Jurkat, Clone E6-1 (cell line): Measurements from ENCODE around the gene ADCY5.
A peak's percentile ranks its signal among the peaks of the same experiment; 100 is the strongest.

ENCODE experiments used
- DNase-seq: peaks from one replicate; pipeline ENCODE4 v3.0.0-alpha.2; 2011; ENCODE audit warnings: low read depth, low spot score
- H3K4me3 ChIP-seq: 2 replicates; pipeline ENCODE4 v1.5.1; 2011; ENCODE audit warnings: mild to moderate bottlenecking, low read length, control low read depth, moderate library complexity

ADCY5 gene

DNA sequence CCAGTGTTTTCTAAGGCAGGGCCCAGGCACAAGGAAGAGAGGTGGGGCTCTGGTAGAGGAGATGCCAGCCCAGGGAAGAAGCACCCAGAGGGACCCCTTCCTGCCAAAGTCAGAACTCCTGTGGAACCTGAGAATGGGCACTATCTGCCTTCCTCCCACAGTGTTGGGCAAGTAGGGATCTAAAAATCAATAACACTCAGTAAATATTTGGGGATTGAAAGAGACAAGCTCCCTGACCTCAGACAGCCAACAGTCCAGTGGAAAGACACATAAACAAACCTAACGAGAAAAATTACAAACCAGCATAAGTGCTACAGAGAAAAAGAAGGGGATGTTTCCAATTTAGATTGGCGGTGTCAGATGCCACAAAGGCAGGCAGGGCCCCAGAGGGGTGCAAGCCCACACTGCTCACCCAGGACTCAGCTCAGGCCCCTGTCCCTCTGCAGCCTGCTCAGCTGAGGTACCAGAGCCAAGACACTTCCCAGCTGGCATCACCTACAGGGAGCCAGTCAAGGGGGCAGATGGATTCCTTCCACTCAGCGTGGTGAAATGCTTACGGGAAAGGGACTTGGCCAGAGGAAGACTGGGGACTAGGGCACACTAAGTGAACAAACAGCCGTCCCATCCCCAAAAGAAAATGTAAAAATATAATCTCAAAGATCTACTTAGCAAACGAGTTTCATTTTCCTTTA lies 15.9 kb downstream of the ADCY5 start:
- DNase-seq: no peak
- H3K4me3 ChIP-seq: no peak overlapping the region

DNA sequence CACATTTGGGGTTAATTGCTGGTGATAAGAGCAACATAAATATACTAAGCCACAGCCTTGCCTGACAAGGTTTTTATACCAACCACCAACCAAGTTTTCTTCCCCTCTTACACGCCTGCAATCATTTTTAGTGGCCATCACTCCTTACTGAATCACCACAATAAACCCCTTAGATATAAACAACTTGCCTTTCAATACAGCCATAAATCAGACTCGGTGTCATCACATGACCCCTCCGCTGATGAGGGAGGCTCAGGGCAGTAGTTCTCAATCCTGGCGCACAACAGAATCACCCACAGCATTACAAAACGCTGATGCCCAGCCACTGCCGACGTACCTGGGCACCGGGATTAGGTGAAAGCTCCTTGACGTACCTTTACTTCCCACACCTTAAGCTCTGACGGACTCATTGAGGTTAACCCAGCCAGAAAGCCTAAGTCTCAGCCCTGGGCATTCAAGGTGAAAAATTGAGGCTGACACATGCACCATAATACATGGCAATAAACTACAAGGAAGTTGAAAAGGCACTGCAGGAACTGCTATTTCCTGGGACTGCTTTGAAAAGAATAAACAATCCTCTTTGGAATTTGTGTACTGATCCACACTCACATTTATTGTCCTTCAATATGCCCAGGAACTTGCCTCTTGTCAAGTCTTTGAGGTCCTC lies 17.1 kb downstream of the ADCY5 start:
- H3K4me3 ChIP-seq: no peak overlapping the region
- no peak for DNase-seq

DNA sequence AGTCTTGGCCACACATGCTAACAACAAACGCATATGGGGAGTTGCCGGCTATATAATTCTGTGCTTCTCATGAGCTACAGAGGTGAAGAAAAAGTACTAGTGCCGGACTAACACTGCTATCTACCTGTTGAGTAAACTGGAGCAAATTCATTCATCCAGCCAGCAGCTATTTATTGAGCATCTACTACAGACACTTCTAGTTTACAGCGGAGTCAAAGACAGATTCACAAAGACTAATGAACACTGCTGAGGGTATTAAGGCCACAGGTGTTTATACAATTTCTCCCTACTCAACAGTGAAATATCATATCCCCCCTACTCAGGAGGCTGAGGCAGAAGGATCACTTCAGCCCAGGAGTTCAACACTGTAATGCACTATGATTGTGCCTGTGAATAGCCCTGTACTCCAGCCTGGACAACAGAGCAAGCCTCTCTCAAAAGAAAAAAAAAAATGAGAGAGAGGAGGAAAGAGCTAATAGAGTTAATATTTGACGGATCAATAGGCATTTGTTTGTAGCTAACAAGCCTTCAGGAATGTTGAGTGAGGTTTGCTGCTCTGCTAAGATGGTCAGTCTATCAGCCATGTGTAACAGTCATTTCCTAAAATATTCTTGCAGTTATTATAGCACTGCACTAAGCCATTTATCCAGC lies 17.8 kb downstream of the ADCY5 start:
- H3K4me3 ChIP-seq: no peak overlapping the region
- DNase-seq: no peak

DNA sequence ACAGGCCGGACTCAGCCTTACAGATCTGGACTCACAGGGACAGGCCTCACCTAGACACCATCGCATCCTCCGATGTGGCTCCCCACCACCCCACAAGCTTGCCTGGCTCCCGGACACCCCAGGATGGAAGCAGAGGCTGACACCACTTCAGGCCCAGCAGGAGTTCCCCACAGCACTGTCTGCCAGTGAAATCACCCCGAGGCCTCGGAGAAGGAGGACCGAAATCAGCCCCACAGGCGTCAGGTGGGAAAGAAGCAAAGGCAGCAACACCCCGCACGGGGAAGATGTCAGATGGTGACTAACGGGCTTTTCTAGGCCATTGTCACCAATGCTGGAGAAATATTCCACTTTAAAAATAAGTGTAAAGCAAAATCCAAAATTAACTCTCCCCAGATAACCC lies 18.6 kb downstream of the ADCY5 start:
- no peak for DNase-seq
- H3K4me3 ChIP-seq: no peak overlapping the region

DNA sequence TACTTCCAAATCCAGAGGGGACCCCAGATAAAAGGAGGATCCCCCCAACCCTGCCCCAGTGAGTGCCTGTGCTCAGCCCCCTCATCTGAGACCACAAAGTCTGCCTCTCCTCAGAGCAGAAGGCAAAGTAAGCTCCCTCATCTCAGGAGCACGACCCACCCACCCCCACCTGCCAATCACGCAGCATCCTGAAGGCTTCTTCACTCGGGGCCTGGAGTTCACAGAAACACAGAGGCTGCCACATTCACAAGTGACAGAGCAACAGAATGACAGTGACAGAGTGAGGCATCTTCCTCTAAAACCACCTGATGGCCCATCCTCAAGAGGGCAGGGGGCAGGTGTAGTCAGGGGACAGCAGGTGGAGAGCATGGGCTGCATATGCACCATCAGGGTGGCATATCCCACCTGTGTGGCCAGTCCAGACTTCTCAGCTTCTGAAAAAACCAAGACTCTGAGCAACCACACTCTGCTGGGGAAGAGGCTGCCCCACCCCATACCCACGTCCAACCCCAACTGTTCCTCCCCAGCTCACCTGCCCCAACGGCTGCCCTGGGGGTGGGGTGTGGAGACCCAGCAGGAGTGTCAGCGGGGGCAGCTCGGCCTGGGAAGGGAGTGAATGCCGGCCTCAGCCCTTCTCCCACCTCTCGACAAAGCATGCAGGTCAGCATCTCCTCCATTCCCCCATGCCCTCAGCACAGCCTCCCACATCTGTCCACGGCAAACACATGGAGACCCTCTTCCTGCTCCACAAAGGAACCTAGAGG lies 19.3 kb downstream of the ADCY5 start:
- DNase-seq: no peak
- H3K4me3 ChIP-seq: no peak overlapping the region

DNA sequence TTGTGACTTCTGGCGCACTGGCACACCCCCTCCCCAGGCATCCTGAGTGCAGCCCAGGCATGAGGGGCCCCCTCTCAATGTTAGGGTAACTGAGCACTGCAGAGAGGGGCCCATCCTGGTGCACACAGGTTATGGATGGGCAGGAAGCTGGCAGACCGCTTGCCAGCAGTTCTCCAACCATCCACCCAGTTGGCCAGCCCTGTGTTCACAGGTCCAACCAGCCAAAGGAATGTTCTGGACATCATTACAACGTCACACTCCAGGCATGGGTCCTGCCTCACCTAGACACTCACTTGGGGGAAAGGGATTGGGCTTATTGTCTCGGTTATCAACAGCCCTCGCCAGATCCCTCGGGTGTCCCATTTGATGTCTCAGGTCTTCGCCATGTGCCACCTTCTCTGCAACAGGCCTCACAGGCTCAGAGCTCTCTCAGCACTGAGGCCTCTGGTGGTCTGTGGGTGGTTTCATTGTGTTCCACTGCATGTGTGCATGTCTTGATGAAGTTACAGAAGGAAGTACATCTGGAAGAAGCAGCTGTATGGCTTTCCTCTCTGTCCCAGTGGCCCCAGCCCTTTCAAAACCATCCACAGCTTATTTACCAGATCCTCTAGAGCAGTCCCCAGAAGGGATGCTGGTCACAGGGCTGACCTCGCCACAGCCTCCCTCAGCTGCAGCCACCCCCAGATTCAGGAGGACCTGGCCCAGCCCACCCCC lies 23.7 kb downstream of the ADCY5 start:
- DNase-seq: no peak
- no peak overlapping the region for H3K4me3 ChIP-seq

DNA sequence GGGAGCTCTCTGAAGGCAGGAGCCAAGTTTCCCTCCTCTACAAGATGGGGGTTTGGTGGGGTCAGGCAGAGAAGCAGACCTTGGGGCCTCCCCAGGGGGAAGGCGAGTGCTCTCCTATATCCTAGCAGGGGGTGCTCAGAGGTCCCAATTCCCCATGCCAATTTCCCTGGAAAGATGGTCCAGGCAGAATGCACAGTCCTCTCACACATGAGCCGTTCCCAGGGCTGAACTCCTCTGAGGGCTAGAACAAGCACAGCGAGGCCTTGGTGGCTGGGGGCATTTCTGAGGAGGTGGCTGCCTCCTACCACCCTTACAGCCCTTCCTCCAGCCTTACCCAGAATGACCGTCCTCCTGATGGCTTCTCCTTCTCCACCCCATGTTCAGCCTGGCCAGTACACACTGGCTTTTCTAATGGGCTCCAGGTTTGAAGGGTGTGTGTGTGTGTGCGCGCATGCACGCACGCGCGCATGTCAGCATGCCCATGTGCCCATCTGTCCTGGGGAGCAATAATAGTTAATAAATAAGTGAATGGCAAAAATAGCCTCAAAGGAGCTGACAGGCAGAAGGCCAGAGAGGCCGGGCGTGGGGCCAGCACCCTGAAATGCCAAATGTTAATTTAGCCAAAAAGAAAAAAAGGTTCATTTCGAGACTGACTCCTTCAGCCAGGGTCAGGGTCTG lies 24.4 kb downstream of the ADCY5 start:
- DNase-seq: no peak
- H3K4me3 ChIP-seq: no peak overlapping the region

DNA sequence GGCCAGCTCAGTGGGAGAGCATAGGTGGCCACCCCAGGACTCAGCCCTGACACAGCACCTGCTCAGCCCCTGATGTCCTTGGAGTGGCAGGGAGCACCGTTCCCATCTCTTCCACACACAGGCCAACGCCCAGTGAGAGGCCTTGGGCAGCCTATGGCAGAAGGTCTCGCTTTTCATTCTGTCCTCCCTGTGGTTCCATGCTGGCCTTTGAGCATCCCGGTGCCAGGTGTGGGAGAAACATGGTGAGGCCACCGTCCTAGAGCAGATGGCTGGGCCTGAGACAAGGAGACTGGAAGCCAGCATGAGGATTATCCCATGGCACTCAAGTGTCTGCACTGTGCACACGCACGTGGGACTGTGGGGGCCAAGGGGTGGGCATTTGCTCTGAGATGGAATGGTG lies 25.1 kb downstream of the ADCY5 start:
- H3K4me3 ChIP-seq: no peak overlapping the region
- no peak for DNase-seq

DNA sequence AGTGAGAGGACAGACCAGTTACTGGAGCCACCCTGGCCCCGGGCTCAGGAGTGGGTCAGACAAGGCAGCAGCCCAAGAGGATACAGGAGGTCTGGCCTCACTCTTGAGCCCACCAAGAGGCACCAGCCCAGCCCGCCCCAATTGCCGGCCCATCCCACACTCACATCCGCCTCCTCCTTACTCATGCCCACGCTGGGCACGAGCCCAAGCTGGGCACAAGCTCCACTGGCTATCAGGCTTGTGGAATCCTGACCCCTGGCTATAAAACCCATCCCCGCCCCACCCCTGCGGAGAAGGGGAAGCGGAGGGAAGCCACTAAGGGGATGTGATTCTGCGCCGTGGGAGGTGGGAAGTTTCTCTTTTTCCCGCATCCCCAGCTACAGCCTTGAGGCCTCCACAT lies 25.9 kb downstream of the ADCY5 start:
- DNase-seq: no peak
- no peak overlapping the region for H3K4me3 ChIP-seq

DNA sequence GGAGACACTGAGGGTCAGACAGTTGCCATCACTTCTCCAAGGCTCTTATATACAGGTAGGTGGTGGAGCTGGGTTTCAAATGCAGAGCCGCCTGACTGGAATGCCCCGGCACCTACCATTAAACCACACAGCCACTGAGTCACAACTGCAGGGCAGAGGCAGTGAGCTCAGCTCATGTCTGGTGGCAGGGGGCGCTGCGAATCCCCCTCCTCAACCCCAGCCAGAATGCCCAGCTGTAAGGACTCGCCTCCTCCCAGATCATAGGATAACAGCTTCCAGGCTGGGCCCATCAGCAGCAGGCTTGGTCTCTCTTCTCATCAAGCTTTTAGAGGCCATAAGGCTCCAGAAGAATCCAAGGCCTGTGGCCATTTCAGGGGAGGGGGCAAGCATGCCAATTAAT lies 26.4 kb downstream of the ADCY5 start:
- H3K4me3 ChIP-seq: no peak overlapping the region
- DNase-seq: no peak

DNA sequence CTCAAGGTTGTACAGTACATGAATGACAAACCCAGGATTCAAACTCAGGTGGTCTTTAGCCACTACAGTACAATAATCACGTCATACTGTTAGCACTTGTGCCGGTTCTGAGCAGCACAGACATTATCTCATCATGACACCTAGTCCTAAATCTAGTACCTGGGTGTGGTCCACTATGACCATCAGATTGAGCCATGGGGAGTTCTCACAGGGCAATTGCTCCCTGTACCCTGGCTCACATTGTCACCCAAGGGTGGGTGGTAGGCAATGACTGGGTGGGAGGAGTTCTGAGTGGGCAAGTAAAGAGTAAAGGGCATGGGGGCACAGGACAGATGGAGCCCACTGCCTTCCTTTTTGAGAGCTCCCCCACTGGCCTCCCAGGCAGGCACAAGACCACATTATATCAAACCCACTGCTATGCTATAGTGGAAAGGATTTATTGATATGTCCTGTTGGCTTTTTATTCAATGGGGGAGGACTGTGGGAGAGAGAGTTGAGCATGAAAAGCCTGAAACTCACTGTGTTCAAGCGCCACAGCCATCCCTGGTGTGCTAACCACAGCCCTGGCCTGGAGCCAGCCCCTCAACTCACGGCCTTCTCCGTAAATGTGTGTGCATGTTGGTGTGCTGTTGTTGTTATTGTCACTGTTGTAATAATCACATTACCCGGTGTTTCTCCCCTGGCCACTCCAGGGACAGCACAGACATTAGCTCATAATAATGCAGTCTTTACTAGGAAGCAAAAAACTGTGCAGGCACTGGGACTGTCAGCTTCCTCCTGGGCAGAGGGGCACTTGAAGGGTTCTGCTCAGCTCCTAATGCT lies 27.3 kb downstream of the ADCY5 start:
- no peak overlapping the region for H3K4me3 ChIP-seq
- DNase-seq: peak; percentile 10

DNA sequence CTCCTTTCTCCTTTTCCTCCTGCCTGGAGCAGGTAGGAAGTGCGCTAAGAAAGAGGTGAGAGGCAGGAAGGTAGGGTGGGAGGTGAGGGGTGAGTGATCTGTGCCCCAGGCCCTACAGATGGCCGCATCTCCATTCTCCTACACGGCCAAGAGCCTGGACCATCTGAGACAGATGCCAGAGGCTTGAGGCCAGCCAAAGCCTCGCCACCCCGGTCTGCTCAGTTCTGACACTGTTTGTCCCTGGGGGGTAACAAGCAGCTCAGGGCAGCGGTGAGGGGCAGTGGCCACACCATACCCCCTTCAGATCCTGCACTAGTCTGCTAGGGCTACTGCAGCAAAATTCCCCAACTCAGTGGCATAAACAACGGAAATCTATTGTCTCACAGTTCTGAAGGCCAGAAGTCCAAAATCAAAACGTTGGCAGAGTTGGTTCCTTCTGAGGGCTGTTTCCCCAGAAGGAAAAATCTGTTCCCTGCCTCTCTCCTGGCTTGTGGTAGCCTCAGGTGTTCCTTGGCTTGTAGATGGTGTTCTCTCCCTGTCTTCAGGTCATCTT lies 28.4 kb downstream of the ADCY5 start:
- no peak for DNase-seq
- no peak overlapping the region for H3K4me3 ChIP-seq

DNA sequence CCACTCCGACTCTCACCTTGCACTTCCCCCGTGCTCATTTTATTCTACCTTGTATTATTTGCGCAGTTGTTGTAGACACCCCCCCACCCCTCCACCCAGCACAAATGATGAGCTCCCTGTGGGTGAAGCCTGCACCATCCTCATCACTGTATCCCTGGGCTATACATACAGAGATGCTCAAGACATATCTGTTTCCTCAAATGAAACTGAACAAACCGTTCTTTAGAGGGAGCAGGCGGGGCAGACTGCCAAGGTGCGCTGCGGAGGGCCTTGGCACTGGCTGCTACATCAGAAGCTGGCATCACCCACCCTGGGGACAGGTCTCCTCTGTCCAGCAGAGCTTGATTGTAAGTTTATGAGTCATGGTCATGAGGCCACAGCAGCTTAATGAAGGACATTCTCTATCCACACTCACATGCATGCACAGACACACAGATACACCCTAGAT lies 29.0 kb downstream of the ADCY5 start:
- H3K4me3 ChIP-seq: no peak overlapping the region
- no peak for DNase-seq

DNA sequence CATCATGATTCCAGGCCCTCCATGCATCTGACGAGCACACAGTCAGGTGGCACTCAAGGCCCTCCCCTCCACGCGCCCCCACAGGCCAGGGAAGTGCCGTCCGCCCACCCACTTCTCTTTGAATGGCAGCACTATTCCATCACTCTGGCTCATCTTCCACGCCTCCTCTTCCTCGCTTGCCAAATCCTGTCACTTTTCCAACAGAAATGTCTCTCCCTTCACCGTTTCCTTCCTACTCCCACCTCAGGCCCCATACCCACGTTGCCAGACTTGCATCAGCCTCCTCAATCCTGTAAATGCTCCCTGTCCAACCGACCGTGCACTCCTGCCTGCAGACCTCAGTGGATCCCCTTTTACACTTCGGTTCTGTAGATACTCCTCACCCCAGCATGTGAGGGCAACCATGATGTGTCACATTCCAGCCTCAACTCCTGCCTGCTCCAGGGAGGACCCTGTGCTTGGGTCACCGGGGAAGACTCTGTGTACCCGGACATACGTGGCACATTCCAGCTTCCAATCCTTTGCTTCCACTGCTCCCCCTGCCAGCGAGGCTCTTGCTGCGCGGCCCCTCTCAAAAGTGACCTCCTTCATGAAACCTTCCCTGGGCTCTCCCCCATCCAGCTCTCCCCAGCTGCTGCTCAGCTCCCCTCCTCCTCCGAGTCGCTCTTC lies 29.6 kb downstream of the ADCY5 start:
- no peak overlapping the region for H3K4me3 ChIP-seq
- DNase-seq: no peak

DNA sequence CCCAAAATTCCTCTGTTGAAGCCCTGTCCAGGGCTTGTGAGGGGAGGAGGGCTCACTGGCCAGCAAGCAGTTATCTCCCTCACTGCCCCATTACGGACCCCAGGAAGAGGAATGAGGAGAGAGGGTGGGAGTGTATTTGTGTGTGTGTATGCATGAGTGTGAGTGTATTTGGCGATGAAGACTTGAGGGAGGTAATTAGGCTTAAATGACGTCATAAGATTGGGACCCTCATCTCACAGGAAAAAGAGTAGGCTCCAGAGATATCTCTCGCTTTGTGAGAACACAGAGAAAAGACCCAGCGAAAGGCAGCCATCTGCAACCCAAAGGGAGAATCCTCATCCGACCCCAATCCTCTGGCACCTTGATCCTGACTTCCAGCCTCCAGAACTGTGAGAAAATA lies 32.2 kb downstream of the ADCY5 start:
- H3K4me3 ChIP-seq: no peak overlapping the region
- no peak for DNase-seq

DNA sequence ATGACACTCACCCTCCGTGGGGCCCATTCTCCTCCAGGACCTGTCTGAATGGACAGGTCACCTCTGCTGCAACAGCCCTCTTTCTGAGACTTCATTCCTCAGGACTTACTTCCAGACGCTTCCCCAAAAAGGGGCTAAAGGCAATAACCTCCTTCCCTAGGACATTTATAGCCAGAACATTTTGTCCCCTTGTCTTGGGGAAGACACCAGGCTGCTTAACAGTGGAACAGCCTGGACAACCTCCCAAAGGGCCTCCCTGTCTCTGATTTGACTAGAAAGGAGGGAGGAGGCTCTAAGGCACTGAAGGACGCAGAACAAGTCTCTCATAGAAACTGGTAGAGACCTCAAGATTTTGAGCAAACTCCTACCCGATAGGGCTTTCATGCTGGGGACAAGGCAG lies 32.7 kb downstream of the ADCY5 start:
- H3K4me3 ChIP-seq: no peak overlapping the region
- DNase-seq: no peak
